Endothelial cell of umbilical vein (primary cell): ENCODE results near the gene CHST12.

Experiments
- CTCF ChIP-seq, 2 donors: IDR thresholded peaks; 1 replicate in 1 of 2; 2 replicates in 1 of 2; pipeline ENCODE4 v1.5.1; 2011; ENCODE audit warnings: low read length in 2 of 2, mild to moderate bottlenecking in 2 of 2, moderate library complexity in 2 of 2, control low read depth in 1 of 2, inconsistent platforms in 1 of 2, low read depth in 1 of 2; ENCODE audit not compliant: insufficient read depth in 1 of 2; ENCODE audit errors: extremely low read depth in 1 of 2
- MYC ChIP-seq: IDR thresholded peaks from one replicate; pipeline ENCODE4 v1.6.1; 2011; ENCODE audit warnings: mild to moderate bottlenecking, low read depth, low read length
- POLR2A ChIP-seq: IDR thresholded peaks from 2 replicates; pipeline ENCODE4 v1.6.1; 2012; ENCODE audit warnings: low read depth, mild to moderate bottlenecking, control low read depth, low read length

GRCh38 chr7:2362385-2363088 is 40.9 kb upstream of the CHST12 start:
- TF ChIP-seq CTCF (IDR thresholded peaks at IDR 0.05; ENCODE audit: extremely low read depth in 1 of 2, insufficient read depth in 1 of 2, low read depth in 1 of 2, low read length in 2 of 2), result no peak
- no peak for TF ChIP-seq MYC
- no peak for TF ChIP-seq POLR2A
